ENCODE results near the gene DDT. TPM values are rescaled to one million over a fixed set of nuclear protein-coding genes. Genes with fewer than 3 reads are reported as not detected.

DDT gene
- total and polyA plus RNA-seq, 10 of the 15 experiments (the other 5 are each of a cell fraction or from before 2014, with no cell fraction given) = 25.1 to 408 (median 202) TPM

GRCh38 chr22:24008022-24008283 is 33.7 kb upstream of the DDT start (continued):
- TF ChIP-seq IRF5 (IDR thresholded peaks at IDR 0.05; ENCODE audit: borderline replicate concordance) = no peak

- ATAC-seq = no peak
- H3K4me3 ChIP-seq = no peak overlapping the region
- CTCF ChIA-PET = interaction anchor here (0.6 to 1.2 kb wide), 3 partner anchors 149 to 501 kb away, joined by 3 to 4 read pairs (median 3); no protein-coding TSS in a partner anchor
- TF ChIP-seq WRNIP1 (IDR thresholded peaks at IDR 0.05; ENCODE audit: borderline replicate concordance, low read depth, low read length) = no peak
- no peaks in the 10 kb centered on the region for H3K36me3 ChIP-seq (ENCODE audit: control insufficient read depth in 2 of 2, insufficient read depth in 2 of 2, low read length in 1 of 2)
- H3K4me2 ChIP-seq (ENCODE audit: control insufficient read depth, insufficient read depth) = no peak overlapping the region
- H3K9me3 ChIP-seq (replicated peaks; ENCODE audit: control insufficient read depth, insufficient read depth, low read length) = no peaks in the 10 kb centered on the region
- DNase-seq (ENCODE audit: low read depth, low spot score) = no peak
- FAIRE-seq = no peak
- POLR2A ChIA-PET = no interaction called here
- in situ Hi-C loops (cut with MboI) (loop anchor here (5.0 kb wide), 1 partner anchor 70 kb away; no protein-coding TSS in a partner anchor), intact Hi-C loops (cut with micrococcal nuclease; ENCODE audit: unreplicated experiment) (loop anchor here (10.0 kb wide), 1 partner anchor 63 kb away; no protein-coding TSS in a partner anchor)
- no TSS peak for BruUV-seq (replicated peaks)
- H3K4me1 ChIP-seq (ENCODE audit: control insufficient read depth, insufficient read depth, low read length) = no peaks in the 10 kb centered on the region
- RAD21 ChIA-PET (ENCODE audit: unreplicated experiment) = no interaction called here
- no peaks in the 10 kb centered on the region for H3K27me3 ChIP-seq (replicated peaks in 1 of 2; ENCODE audit: control insufficient read depth in 2 of 2, insufficient read depth in 2 of 2, low read length in 1 of 2)
- H3K79me2 ChIP-seq (ENCODE audit: control insufficient read depth, insufficient read depth, low read length) = peaks cover 14% of the 10 kb centered on the region
- 28% methylated on average over 8 of the region's 8 CpGs for WGBS (ENCODE audit: insufficient coverage, insufficient replicate concordance, low lambda C conversion rate, missing lambda C conversion rate)
- SMC1A ChIA-PET (ENCODE audit: uncharacterized antibody, unreplicated experiment) = no interaction called here
- H2AFZ ChIP-seq (ENCODE audit: control insufficient read depth, low read depth, low read length) = no peak overlapping the region
- H3K27ac ChIP-seq (ENCODE audit: control insufficient read depth, insufficient read depth) = no peak overlapping the region
- no peaks in the 10 kb centered on the region for H4K20me1 ChIP-seq (ENCODE audit: control insufficient read depth, insufficient read depth)
- no peak overlapping the region for H3K9ac ChIP-seq (ENCODE audit: control insufficient read depth, insufficient read depth, low read length)
Observed at GRCh38 chr22:24007253-24008021, 33.2 kb upstream of the DDT start.

GRCh38 chr22:24006914-24007214 is 32.6 kb upstream of the DDT start:
- in situ Hi-C loops (cut with MboI) = loop anchor here (5.0 kb wide), 1 partner anchor 70 kb away; no protein-coding TSS in a partner anchor
- H3K9ac ChIP-seq (ENCODE audit: control insufficient read depth, insufficient read depth, low read length) = no peak overlapping the region
- FAIRE-seq (no peak), ATAC-seq (no peak), DNase-seq (ENCODE audit: low read depth, low spot score) (no peak)
- H3K27me3 ChIP-seq (replicated peaks in 1 of 2; ENCODE audit: control insufficient read depth in 2 of 2, insufficient read depth in 2 of 2, low read length in 1 of 2) = no peaks in the 10 kb centered on the region
- SMC1A ChIA-PET (ENCODE audit: uncharacterized antibody, unreplicated experiment) = no interaction called here
- H3K36me3 ChIP-seq (ENCODE audit: control insufficient read depth in 2 of 2, insufficient read depth in 2 of 2, low read length in 1 of 2) = no peaks in the 10 kb centered on the region
- BruUV-seq (replicated peaks) = no TSS peak
- no peaks in the 10 kb centered on the region for H3K9me3 ChIP-seq (replicated peaks; ENCODE audit: control insufficient read depth, insufficient read depth, low read length)
- no peak overlapping the region for H3K4me2 ChIP-seq (ENCODE audit: control insufficient read depth, insufficient read depth)
- intact Hi-C loops (cut with micrococcal nuclease; ENCODE audit: unreplicated experiment) = loop anchor here (10.0 kb wide), 1 partner anchor 62 kb away; no protein-coding TSS in a partner anchor
- RAD21 ChIA-PET (ENCODE audit: unreplicated experiment) = no interaction called here
- H3K27ac ChIP-seq (ENCODE audit: control insufficient read depth, insufficient read depth) = no peak overlapping the region
- peaks cover 8% of the 10 kb centered on the region for H3K79me2 ChIP-seq (ENCODE audit: control insufficient read depth, insufficient read depth, low read length)
- CTCF ChIA-PET = interaction anchor here (1.0 kb wide), 1 partner anchor 151 kb away, joined by 3 read pairs; no protein-coding TSS in a partner anchor
- POLR2A ChIA-PET = no interaction called here
- no peak overlapping the region for H3K4me3 ChIP-seq
- no peaks in the 10 kb centered on the region for H3K4me1 ChIP-seq (ENCODE audit: control insufficient read depth, insufficient read depth, low read length)
- 64% methylated on average over 6 of the region's 6 CpGs for WGBS (ENCODE audit: insufficient coverage, insufficient replicate concordance, low lambda C conversion rate, missing lambda C conversion rate)
- H2AFZ ChIP-seq (ENCODE audit: control insufficient read depth, low read depth, low read length) = no peak overlapping the region
- H4K20me1 ChIP-seq (ENCODE audit: control insufficient read depth, insufficient read depth) = no peaks in the 10 kb centered on the region
- no peak for TF ChIP-seq PRDM15 (CRISPR knock-in tag; IDR thresholded peaks at IDR 0.05)
- no peak for TF ChIP-seq RBBP5 (conservative IDR thresholded peaks at IDR 0.05)
- TF ChIP-seq ZNF24 (IDR thresholded peaks at IDR 0.05) = no peak
- no peak for TF ChIP-seq JUND (IDR thresholded peaks at IDR 0.05; ENCODE audit: low read depth, low read length)
- TF ChIP-seq WRNIP1 (IDR thresholded peaks at IDR 0.05; ENCODE audit: borderline replicate concordance, low read depth, low read length) = no peak
- no peak for TF ChIP-seq EED (IDR thresholded peaks at IDR 0.05; ENCODE audit: low read depth)
- no peak for TF ChIP-seq GABPA (IDR thresholded peaks at IDR 0.05; ENCODE audit: low read depth)
- TF ChIP-seq POLR2AphosphoS5 (IDR thresholded peaks at IDR 0.05; ENCODE audit: low read length) = no peak
- TF ChIP-seq ZNF217 (IDR thresholded peaks at IDR 0.05) = no peak
- TF ChIP-seq NFYA (IDR thresholded peaks at IDR 0.05; ENCODE audit: borderline replicate concordance, low read depth, low read length) = no peak

All from GM12878 (cell line).